WTC11 (cell line): ENCODE results near the gene FHIT.

Experiments used
- ATF1 ChIP-seq: sonication (generic); formaldehyde crosslinking; IDR thresholded peaks from 2 replicates; pipeline ENCODE4 v1.8.1; 2023; ENCODE audit warnings: mild to moderate bottlenecking, moderate library complexity, missing genetic modification reagents
- CDX4 ChIP-seq: fragments of 250-450 bp; sonication (Bioruptor Pico); IDR thresholded peaks from 2 replicates; pipeline ENCODE4 v1.9.0; 2021; ENCODE audit warnings: moderate library complexity, mild to moderate bottlenecking, inconsistent platforms, borderline replicate concordance
- CTCF ChIP-seq: fragments of 200-600 bp; IDR thresholded peaks from 2 replicates; pipeline ENCODE4 v1.8.0; 2022; ENCODE audit warnings: antibody characterized with exemption
- ETV6 ChIP-seq: sonication (generic); formaldehyde crosslinking; IDR thresholded peaks from 2 replicates; pipeline ENCODE4 v1.8.1; 2022; ENCODE audit warnings: mild to moderate bottlenecking, missing genetic modification reagents
- IRF1 ChIP-seq: sonication (generic); formaldehyde crosslinking; IDR thresholded peaks from 2 replicates; pipeline ENCODE4 v1.8.0; 2023; ENCODE audit warnings: missing genetic modification reagents
- JAZF1 ChIP-seq: fragments of 250-450 bp; sonication (Bioruptor Pico); IDR thresholded peaks from 2 replicates; pipeline ENCODE4 v1.9.0; 2021; ENCODE audit warnings: moderate library complexity, mild to moderate bottlenecking, inconsistent platforms
- JUN ChIP-seq: sonication (generic); formaldehyde crosslinking; IDR thresholded peaks from 2 replicates; pipeline ENCODE4 v1.8.0; 2023; ENCODE audit warnings: mild to moderate bottlenecking, missing genetic modification reagents
- MAX ChIP-seq: sonication (generic); formaldehyde crosslinking; IDR thresholded peaks from 2 replicates; pipeline ENCODE4 v1.8.0; 2022; ENCODE audit warnings: mild to moderate bottlenecking, missing genetic modification reagents
- NR1H2 ChIP-seq: sonication (generic); formaldehyde crosslinking; IDR thresholded peaks from 2 replicates; pipeline ENCODE4 v1.9.0; 2021; ENCODE audit warnings: mild to moderate bottlenecking, moderate library complexity, missing genetic modification reagents

- TF ChIP-seq CTCF, result no peak
- TF ChIP-seq ATF1 (CRISPR knock-in tag), result no peak
- TF ChIP-seq JAZF1, result no peak
- TF ChIP-seq MAX (CRISPR knock-in tag), result no peak
- no peak for TF ChIP-seq NR1H2 (CRISPR knock-in tag)
- no peak for TF ChIP-seq IRF1 (CRISPR knock-in tag)
- no peak for TF ChIP-seq ETV6 (CRISPR knock-in tag)
- TF ChIP-seq CDX4 (CRISPR knock-in tag), result no peak
- TF ChIP-seq JUN (CRISPR knock-in tag), result no peak
Observed at GRCh38 chr3:60228823-60229222, 1022.4 kb downstream of the FHIT start.
